Prostate gland (tissue), 2 donors: ENCODE measurements around the gene GGNBP2. TPM values are rescaled to one million over a fixed set of nuclear protein-coding genes. Genes with fewer than 3 reads are reported as not detected.

Source experiments
- DNase-seq: peaks from one replicate; pipeline ENCODE4 v3.0.0-alpha.2; 2019; ENCODE audit warnings: low spot score
- H3K27ac ChIP-seq, 2 donors: fragments of 200-600 bp; sonication (generic); 2 replicates each; pipeline ENCODE4 v1.5.1; 2017 to 2019
- H3K27me3 ChIP-seq: fragments of 200-600 bp; sonication (generic); replicated peaks from 2 replicates; pipeline ENCODE4 v1.5.1; 2019; ENCODE audit not compliant: insufficient read depth
- H3K36me3 ChIP-seq, 2 donors: fragments of 200-600 bp; sonication (generic); 1 replicate in 1 of 2; 2 replicates in 1 of 2; pipeline versions ENCODE4 v1.5.1 to v1.8.1; 2017 to 2019
- H3K4me1 ChIP-seq: fragments of 200-600 bp; sonication (generic); replicated peaks from 2 replicates; pipeline ENCODE4 v1.5.1; 2019
- H3K4me3 ChIP-seq, 2 donors: fragments of 200-600 bp; sonication (generic); 2 replicates each; pipeline ENCODE4 v1.5.1; 2017 to 2019
- H3K9me3 ChIP-seq: fragments of 200-600 bp; sonication (generic); 2 replicates; pipeline ENCODE4 v1.5.1; 2017
- POLR2A ChIP-seq: fragments of 450-650 bp; IDR thresholded peaks from one replicate; pipeline ENCODE4 v1.6.1; 2016; ENCODE audit warnings: antibody characterized with exemption, mild to moderate bottlenecking
- POLR2AphosphoS5 ChIP-seq: sonication (generic); formaldehyde crosslinking; IDR thresholded peaks from one replicate; pipeline ENCODE4 v1.6.1; 2017; ENCODE audit warnings: antibody characterized with exemption
- WGBS: methylation state at CpG from one replicate; pipeline ENCODE4 v1.1.5; 2018; 5-methylcytosine and 5-hydroxymethylcytosine counted together
- intact Hi-C: fragments of 100-400 bp; cut with DNase I; formaldehyde crosslinking; loops from one replicate; pipeline ENCODE4 v1.14.2; 2022
- total RNA-seq, 2 donors: library from RNA; depleted of rRNA; stranded (reverse); fragments of >200 nt; gene quantifications; one replicate each; pipeline ENCODE4 v1.1.0, GENCODE V29; 2016
- TF ChIP-seq, protein P1 (sequence below), 4 experiments: fragments of 200-600 bp in 2 of 4; fragments of 450-650 bp in 2 of 4; sonication (generic) in 2 of 4; IDR thresholded peaks; 1 replicate in 3 of 4; 2 replicates in 1 of 4; pipeline ENCODE4 v1.5.1; 2016 to 2019; ENCODE audit warnings: antibody characterized with exemption in 4 of 4, mild to moderate bottlenecking in 2 of 4, moderate library complexity in 2 of 4

The GGNBP2 gene
- total RNA-seq, 2 donors from 2014 or later: 34.8 to 71.7 TPM

DNA sequence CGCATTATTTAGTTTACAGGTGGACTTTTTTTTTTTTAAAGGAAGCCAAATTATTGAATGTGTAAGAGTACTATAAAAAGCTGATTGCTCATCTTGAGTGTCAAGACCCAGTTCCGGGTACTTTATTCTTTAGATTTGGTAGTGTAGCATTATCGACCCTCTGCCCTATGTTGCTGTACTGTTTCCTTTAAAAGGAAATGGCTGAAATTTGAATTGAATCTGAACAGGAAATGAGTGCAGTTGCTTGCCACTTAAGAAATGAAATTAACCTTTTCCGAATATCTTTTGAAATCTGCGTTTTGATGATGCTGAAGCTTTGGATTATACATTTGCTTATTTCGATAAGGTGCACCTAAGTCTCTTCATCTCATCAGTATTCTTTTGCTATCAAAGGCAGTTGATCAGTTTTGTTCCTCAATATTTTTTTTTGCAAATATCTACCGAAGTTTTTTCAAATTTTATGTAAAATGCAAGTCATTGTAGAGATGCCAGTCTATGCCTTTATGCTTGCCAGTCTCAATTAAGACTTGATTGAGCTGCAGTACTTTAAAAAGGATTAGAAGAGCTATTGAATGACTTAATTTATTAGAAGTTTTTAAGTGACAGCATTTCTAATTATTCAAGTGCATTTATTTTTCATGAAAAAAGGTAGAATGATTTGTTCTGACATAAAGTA, 1.8 kb downstream of the GGNBP2 start:
- H3K27ac ChIP-seq: peak overlapping the region; percentile 100
- peak overlapping the region; percentile 99 to 100 for H3K4me3 ChIP-seq
- TF ChIP-seq POLR2A: no peak
- TF ChIP-seq, protein P1, sequence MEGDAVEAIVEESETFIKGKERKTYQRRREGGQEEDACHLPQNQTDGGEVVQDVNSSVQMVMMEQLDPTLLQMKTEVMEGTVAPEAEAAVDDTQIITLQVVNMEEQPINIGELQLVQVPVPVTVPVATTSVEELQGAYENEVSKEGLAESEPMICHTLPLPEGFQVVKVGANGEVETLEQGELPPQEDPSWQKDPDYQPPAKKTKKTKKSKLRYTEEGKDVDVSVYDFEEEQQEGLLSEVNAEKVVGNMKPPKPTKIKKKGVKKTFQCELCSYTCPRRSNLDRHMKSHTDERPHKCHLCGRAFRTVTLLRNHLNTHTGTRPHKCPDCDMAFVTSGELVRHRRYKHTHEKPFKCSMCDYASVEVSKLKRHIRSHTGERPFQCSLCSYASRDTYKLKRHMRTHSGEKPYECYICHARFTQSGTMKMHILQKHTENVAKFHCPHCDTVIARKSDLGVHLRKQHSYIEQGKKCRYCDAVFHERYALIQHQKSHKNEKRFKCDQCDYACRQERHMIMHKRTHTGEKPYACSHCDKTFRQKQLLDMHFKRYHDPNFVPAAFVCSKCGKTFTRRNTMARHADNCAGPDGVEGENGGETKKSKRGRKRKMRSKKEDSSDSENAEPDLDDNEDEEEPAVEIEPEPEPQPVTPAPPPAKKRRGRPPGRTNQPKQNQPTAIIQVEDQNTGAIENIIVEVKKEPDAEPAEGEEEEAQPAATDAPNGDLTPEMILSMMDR (IDR thresholded peaks at IDR 0.05): no peak
- TF ChIP-seq POLR2AphosphoS5: no peak
- no peaks in the 10 kb centered on the region for H3K9me3 ChIP-seq
- DNase-seq: no peak
- H3K36me3 ChIP-seq: no peaks in the 10 kb centered on the region
- intact Hi-C loops: no loop called here
- WGBS: 18% methylated on average over 7 of the region's 7 CpGs
- peaks cover 10% of the 10 kb centered on the region for H3K4me1 ChIP-seq
- no peaks in the 10 kb centered on the region for H3K27me3 ChIP-seq

DNA sequence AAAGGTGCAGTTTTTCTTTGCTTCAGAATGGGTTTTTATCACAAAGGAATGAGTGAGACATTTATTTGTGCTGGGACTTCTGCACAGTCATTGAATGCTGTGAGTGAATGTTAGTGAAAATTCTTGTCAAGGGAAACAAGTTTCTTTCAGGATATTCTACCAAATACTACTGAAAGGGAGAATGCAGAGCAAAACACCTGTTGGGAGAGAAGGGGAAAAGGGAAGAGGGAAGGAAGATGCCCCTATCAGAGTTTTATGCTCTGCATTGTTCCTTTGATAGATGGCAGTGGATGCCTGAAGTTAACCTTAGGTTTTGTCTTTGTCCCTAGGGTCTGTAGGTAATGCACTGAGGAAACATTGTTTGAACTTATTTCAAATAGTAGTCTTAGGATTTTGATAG, 3.1 kb downstream of the GGNBP2 start:
- Histone ChIP-seq H3K27ac (no peak overlapping the region), H3K27me3 (no peaks in the 10 kb centered on the region), H3K36me3 (no peaks in the 10 kb centered on the region), H3K4me1 (peaks cover 10% of the 10 kb centered on the region), H3K4me3 (no peak overlapping the region), H3K9me3 (no peaks in the 10 kb centered on the region)
- no peak for DNase-seq
- intact Hi-C loops: no loop called here
- TF ChIP-seq POLR2A (no peak), POLR2AphosphoS5 (no peak)
- TF ChIP-seq, protein P1 (IDR thresholded peaks at IDR 0.05): no peak

DNA sequence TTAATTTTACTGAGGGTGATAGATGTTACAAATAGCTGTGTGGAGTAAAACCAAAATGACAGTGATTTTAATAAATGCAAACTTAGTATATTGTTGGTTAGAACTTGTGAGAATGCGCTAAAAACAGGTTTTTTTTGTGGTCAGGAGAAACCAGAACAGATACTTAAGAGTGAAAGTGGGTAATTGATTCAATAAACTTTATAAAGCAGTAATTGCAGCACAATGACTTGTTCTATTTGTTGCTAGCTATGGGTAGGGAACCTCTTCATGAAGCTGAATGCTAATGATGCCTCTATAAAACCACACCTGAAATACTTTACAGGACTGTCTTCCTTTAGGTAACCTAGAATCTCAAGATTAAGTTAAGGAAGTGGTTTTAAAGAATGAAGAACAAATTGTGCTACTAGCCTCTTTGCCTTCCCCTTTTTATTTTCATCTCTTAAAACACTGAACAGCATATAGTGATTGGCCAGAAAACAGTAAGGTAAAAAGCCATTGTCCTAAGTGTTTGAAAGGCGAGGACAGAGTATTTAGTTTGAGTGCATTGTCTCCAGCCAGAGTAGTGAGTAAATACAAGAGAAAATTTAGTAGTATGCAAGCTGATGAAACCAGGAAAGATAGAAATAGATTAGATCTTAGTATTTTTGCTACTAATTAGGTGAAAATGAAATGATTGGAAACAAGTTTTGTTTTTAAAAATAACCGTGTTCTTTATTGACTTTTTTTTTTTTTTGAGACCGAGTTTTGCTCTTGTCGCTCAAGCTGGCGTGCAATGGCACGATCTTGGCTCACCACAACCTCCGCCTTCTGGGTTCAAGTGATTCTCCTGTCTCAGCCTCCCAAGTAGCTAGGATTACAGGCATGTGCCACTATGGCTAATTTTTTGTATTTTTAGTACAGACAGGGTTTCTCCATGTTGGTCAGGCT, 6.0 kb downstream of the GGNBP2 start:
- no peak for TF ChIP-seq POLR2AphosphoS5
- no peak overlapping the region for H3K4me3 ChIP-seq
- no peak overlapping the region for H3K27ac ChIP-seq
- intact Hi-C loops: no loop called here
- no peak for DNase-seq
- no peaks in the 10 kb centered on the region for H3K27me3 ChIP-seq
- WGBS: 80% methylated on average over 8 of the region's 8 CpGs
- no peaks in the 10 kb centered on the region for H3K36me3 ChIP-seq
- H3K9me3 ChIP-seq: no peaks in the 10 kb centered on the region
- peaks cover 14% of the 10 kb centered on the region for H3K4me1 ChIP-seq

DNA sequence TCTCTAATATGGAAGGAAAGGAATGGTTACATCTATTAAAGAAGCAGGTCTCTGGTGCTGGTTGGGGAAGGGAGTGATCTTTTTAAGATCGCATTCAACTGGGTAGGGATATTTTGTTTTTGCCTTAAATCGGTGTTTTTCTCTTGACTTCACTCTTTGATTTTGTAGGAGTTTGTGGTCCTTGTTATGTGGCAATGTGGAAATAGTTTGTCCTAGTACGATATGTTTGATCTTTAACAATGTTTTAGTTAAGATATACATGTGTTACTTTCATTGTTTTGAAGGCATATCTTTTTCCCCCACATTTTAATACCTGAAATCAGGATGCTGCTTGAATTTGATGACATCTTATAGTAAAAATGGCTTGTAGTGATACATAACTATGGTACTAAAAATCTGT, 8.7 kb downstream of the GGNBP2 start:
- H3K36me3 ChIP-seq: peaks cover 4% of the 10 kb centered on the region in 2 donors
- no peaks in the 10 kb centered on the region for H3K9me3 ChIP-seq
- TF ChIP-seq POLR2AphosphoS5: no peak
- TF ChIP-seq POLR2A: no peak
- TF ChIP-seq, protein P1 (IDR thresholded peaks at IDR 0.05): no peak
- H3K4me3 ChIP-seq: no peak overlapping the region
- H3K27me3 ChIP-seq: no peaks in the 10 kb centered on the region
- H3K27ac ChIP-seq: no peak overlapping the region
- peaks cover 4% of the 10 kb centered on the region for H3K4me1 ChIP-seq
- 88% methylated on average over 3 of the region's 3 CpGs for WGBS
- no peak for DNase-seq
- intact Hi-C loops: no loop called here

DNA sequence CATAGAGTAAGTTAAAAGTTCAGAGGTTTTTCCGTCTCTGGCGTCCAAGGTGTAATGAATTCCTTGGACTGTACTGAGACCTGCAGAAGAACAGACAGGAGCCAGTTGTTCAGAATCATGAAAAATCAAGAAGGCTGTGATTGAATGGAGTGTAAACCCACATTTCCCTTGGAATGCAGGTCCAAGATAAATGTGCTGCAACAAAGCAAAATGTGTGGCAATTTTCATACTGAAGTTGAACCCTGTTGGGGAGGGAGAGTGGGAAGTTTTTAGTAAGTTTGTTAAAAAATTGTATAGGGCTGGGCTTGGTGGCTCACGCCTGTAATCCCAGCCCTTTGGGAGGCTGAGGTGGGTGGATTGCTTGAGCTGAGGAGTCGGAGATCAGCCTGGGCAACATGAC, 21.4 kb downstream of the GGNBP2 start:
- TF ChIP-seq POLR2AphosphoS5 (no peak), POLR2A (no peak)
- TF ChIP-seq, protein P1 (IDR thresholded peaks at IDR 0.05): no peak
- H3K9me3 ChIP-seq: no peaks in the 10 kb centered on the region
- H3K4me3 ChIP-seq: no peak overlapping the region
- no peak overlapping the region for H3K27ac ChIP-seq
- H3K36me3 ChIP-seq: no peaks in the 10 kb centered on the region
- intact Hi-C loops: no loop called here
- no peaks in the 10 kb centered on the region for H3K4me1 ChIP-seq
- 92% methylated on average over 4 of the region's 4 CpGs for WGBS
- DNase-seq: no peak
- H3K27me3 ChIP-seq: no peaks in the 10 kb centered on the region
